ENCODE data around the gene HHAT. TPM values are rescaled to one million over a fixed set of nuclear protein-coding genes. Genes with fewer than 3 reads are reported as not detected.
A peak's percentile ranks its signal among the peaks of the same experiment; 100 is the strongest.

Gene HHAT
- total RNA-seq, 1 experiment from 2014 or later = 4.6 TPM

DNA sequence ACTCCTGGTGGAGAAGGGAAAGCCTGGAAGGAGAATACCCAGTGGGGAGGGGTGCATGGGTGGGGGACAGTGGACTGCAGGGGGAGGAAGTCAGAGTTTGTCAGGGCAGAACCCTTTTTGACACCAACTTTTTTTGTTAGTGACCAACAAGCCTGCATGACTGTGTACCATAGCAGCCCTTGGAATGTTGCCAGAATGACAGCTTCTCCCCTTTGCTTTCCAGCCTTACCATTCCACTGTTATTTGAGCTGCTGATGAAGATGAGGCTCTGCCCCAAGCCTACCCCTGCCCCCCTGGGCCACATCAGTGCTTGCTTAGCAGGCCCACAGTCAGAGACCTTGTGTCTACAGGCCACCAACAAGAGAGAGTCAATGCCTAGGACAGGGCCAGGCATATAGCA is 341.2 kb downstream of the HHAT start:
- H3K27me3 Mint-ChIP-seq (ENCODE audit: insufficient read depth, unreplicated experiment) = no peaks in the 10 kb centered on the region
- intact Hi-C loops (cut with micrococcal nuclease) = no loop called here
- H3K36me3 Mint-ChIP-seq (ENCODE audit: insufficient read depth, unreplicated experiment) = no peaks in the 10 kb centered on the region
- POLR2A ChIA-PET = no interaction called here
- no peak overlapping the region for H3K27ac Mint-ChIP-seq (ENCODE audit: low read depth, unreplicated experiment)
- no peaks in the 10 kb centered on the region for H3K9me3 Mint-ChIP-seq (ENCODE audit: unreplicated experiment)
- no TSS peak for BruUV-seq (replicated peaks)
- H3K4me1 Mint-ChIP-seq (ENCODE audit: insufficient read depth, unreplicated experiment) = no peaks in the 10 kb centered on the region
- H3K4me3 Mint-ChIP-seq (ENCODE audit: unreplicated experiment) = no peak overlapping the region
- CTCF ChIA-PET = interaction anchor here (0.7 to 1.1 kb wide), 3 partner anchors 12 to 188 kb away, joined by 3 read pairs; no protein-coding TSS in a partner anchor
- TF ChIP-seq, protein P1, sequence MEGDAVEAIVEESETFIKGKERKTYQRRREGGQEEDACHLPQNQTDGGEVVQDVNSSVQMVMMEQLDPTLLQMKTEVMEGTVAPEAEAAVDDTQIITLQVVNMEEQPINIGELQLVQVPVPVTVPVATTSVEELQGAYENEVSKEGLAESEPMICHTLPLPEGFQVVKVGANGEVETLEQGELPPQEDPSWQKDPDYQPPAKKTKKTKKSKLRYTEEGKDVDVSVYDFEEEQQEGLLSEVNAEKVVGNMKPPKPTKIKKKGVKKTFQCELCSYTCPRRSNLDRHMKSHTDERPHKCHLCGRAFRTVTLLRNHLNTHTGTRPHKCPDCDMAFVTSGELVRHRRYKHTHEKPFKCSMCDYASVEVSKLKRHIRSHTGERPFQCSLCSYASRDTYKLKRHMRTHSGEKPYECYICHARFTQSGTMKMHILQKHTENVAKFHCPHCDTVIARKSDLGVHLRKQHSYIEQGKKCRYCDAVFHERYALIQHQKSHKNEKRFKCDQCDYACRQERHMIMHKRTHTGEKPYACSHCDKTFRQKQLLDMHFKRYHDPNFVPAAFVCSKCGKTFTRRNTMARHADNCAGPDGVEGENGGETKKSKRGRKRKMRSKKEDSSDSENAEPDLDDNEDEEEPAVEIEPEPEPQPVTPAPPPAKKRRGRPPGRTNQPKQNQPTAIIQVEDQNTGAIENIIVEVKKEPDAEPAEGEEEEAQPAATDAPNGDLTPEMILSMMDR (IDR thresholded peaks at IDR 0.05; ENCODE audit: unreplicated experiment) = no peak
- DNase-seq (ENCODE audit: unreplicated experiment) = peak; percentile 35

DNA sequence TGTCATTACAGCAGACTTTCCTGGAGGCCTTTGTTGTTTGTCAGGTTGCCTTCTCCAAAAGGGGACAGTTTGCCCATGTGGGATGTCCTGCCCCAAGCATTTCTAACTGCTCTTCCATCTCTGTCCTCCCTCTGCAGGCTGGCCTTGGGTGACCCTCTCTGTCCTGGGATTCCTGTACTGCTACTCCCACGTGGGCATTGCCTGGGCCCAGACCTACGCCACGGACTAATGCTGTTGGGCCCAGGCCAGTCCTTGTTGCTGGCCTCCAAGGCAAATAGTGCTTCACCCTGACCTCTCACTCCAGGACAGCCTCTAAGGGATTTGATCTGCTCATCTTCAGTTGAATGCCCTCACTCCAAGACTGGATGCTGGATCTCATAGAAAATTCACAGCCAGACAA is 345.4 kb downstream of the HHAT start:
- Mint-ChIP-seq H3K27ac (ENCODE audit: low read depth, unreplicated experiment) (no peak overlapping the region), H3K9me3 (ENCODE audit: unreplicated experiment) (no peaks in the 10 kb centered on the region), H3K4me1 (ENCODE audit: insufficient read depth, unreplicated experiment) (no peaks in the 10 kb centered on the region), H3K36me3 (ENCODE audit: insufficient read depth, unreplicated experiment) (no peaks in the 10 kb centered on the region), H3K27me3 (ENCODE audit: insufficient read depth, unreplicated experiment) (no peaks in the 10 kb centered on the region), H3K4me3 (ENCODE audit: unreplicated experiment) (no peak overlapping the region)
- DNase-seq (ENCODE audit: unreplicated experiment) = no peak
- no TSS peak for BruUV-seq (replicated peaks)
- CTCF ChIA-PET = interaction anchor here (0.9 kb wide), 1 partner anchor 556 kb away, joined by 3 read pairs; no protein-coding TSS in a partner anchor
- TF ChIP-seq, protein P1 (IDR thresholded peaks at IDR 0.05; ENCODE audit: unreplicated experiment) = no peak
- intact Hi-C loops (cut with micrococcal nuclease) = no loop called here
- POLR2A ChIA-PET = no interaction called here

DNA sequence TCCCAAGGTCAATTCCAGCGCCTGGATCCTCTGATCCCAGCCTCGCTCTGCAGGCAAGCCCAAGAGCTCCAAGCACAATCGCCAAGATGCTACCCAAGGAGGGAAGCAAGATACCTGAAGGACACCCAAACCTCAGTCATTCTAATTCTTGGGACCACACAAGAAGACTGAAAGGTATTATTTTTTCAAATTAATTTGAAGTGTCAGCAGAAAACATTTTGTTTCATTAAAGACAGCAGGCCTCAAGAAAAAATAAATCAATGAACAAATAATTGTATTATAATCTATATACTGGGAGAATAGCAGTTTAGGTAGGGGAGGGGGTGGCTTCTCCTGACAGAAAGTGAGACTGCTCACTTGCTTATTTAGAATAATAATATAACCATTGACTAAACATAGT is 347.8 kb downstream of the HHAT start:
- BruUV-seq (replicated peaks) = no TSS peak
- no peaks in the 10 kb centered on the region for H3K27me3 Mint-ChIP-seq (ENCODE audit: insufficient read depth, unreplicated experiment)
- intact Hi-C loops (cut with micrococcal nuclease) = no loop called here
- CTCF ChIA-PET = interaction anchor here (0.9 kb wide), 1 partner anchor 15 kb away, joined by 4 read pairs; no protein-coding TSS in a partner anchor
- POLR2A ChIA-PET = interaction anchor here (0.6 kb wide), 1 partner anchor 280 kb away, joined by 4 read pairs; no protein-coding TSS in a partner anchor
- H3K4me3 Mint-ChIP-seq (ENCODE audit: unreplicated experiment) = no peak overlapping the region
- no peaks in the 10 kb centered on the region for H3K4me1 Mint-ChIP-seq (ENCODE audit: insufficient read depth, unreplicated experiment)
- H3K27ac Mint-ChIP-seq (ENCODE audit: low read depth, unreplicated experiment) = no peak overlapping the region
- no peak for DNase-seq (ENCODE audit: unreplicated experiment)
- no peaks in the 10 kb centered on the region for H3K36me3 Mint-ChIP-seq (ENCODE audit: insufficient read depth, unreplicated experiment)
- TF ChIP-seq, protein P1 (IDR thresholded peaks at IDR 0.05; ENCODE audit: unreplicated experiment) = no peak
- no peaks in the 10 kb centered on the region for H3K9me3 Mint-ChIP-seq (ENCODE audit: unreplicated experiment)

DNA sequence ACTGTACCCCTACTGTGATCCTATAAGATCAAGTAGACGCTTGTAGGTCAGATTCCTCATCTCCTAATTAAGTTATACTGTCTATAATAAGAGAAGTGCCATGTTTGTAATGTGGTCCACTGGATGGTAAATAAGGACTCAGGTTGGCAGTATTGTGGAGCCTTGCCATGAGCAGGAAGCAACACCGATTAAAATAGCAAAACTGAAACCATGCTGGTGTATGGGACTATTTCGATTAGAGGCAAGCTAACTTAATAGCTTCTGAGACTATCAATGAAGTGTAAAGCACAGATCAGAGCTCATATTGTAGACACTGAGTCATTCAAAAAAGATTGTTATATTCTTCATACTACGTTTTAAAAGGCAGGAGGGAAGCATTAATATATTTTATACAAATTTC is 348.8 kb downstream of the HHAT start:
- no peak overlapping the region for H3K27ac Mint-ChIP-seq (ENCODE audit: low read depth, unreplicated experiment)
- POLR2A ChIA-PET = interaction anchor here (0.6 to 1.4 kb wide), 2 partner anchors 16 to 180 kb away, joined by 3 read pairs; no protein-coding TSS in a partner anchor
- BruUV-seq (replicated peaks) = no TSS peak

More for the DNA sequence above, 348.8 kb downstream of the HHAT start:
- intact Hi-C loops (cut with micrococcal nuclease) = no loop called here
- Mint-ChIP-seq H3K4me1 (ENCODE audit: insufficient read depth, unreplicated experiment) (no peaks in the 10 kb centered on the region), H3K36me3 (ENCODE audit: insufficient read depth, unreplicated experiment) (no peaks in the 10 kb centered on the region), H3K27me3 (ENCODE audit: insufficient read depth, unreplicated experiment) (no peaks in the 10 kb centered on the region), H3K4me3 (ENCODE audit: unreplicated experiment) (no peak overlapping the region), H3K9me3 (ENCODE audit: unreplicated experiment) (no peaks in the 10 kb centered on the region)
- CTCF ChIA-PET = interaction anchor here (0.6 kb wide), 1 partner anchor 47 kb away, joined by 4 read pairs; no protein-coding TSS in a partner anchor
- TF ChIP-seq, protein P1 (IDR thresholded peaks at IDR 0.05; ENCODE audit: unreplicated experiment) = no peak
- DNase-seq (ENCODE audit: unreplicated experiment) = no peak
